ENCODE data around the gene ANO2. TPM values are rescaled to one million over a fixed set of nuclear protein-coding genes. Genes with fewer than 3 reads are reported as not detected.

Gene ANO2
- total RNA-seq, 1 donor from 2014 or later = 2.6 TPM

- peak; percentile 48 for DNase-seq (ENCODE audit: extremely low spot score, unreplicated experiment)
- Mint-ChIP-seq H3K4me3 (no peak overlapping the region), H3K9me3 (no peaks in the 10 kb centered on the region), H3K27me3 (peaks cover 65% of the 10 kb centered on the region), H3K27ac (no peak overlapping the region), H3K4me1 (ENCODE audit: unreplicated experiment) (peaks cover 8% of the 10 kb centered on the region), H3K36me3 (peaks cover 3% of the 10 kb centered on the region)
- no peak for TF ChIP-seq CTCF (conservative IDR thresholded peaks at IDR 0.05)
Measured at GRCh38 chr12:5927732-5928516, 17.1 kb downstream of the ANO2 start.

- no peaks in the 10 kb centered on the region for H3K36me3 Mint-ChIP-seq
Measured at GRCh38 chr12:5925646-5926045, 19.4 kb downstream of the ANO2 start.

GRCh38 chr12:5924342-5924741 lies 20.7 kb downstream of the ANO2 start:
- Mint-ChIP-seq H3K4me3 (no peak overlapping the region), H3K9me3 (no peaks in the 10 kb centered on the region), H3K4me1 (ENCODE audit: unreplicated experiment) (peaks cover 8% of the 10 kb centered on the region), H3K27me3 (peaks cover 45% of the 10 kb centered on the region), H3K27ac (no peak overlapping the region), H3K36me3 (peaks cover 4% of the 10 kb centered on the region)
- no peak for TF ChIP-seq CTCF (conservative IDR thresholded peaks at IDR 0.05)
- DNase-seq (ENCODE audit: extremely low spot score, unreplicated experiment) = peak; percentile 27

More at GRCh38 chr12:5925646-5926045, 19.4 kb downstream of the ANO2 start:
- no peaks in the 10 kb centered on the region for H3K9me3 Mint-ChIP-seq
- no peak for TF ChIP-seq CTCF (conservative IDR thresholded peaks at IDR 0.05)
- H3K27ac Mint-ChIP-seq = no peak overlapping the region
- H3K4me1 Mint-ChIP-seq (ENCODE audit: unreplicated experiment) = peaks cover 8% of the 10 kb centered on the region
- H3K4me3 Mint-ChIP-seq = no peak overlapping the region
- no peak for DNase-seq (ENCODE audit: extremely low spot score, unreplicated experiment)
- peaks cover 51% of the 10 kb centered on the region for H3K27me3 Mint-ChIP-seq

- Mint-ChIP-seq H3K4me1 (ENCODE audit: unreplicated experiment) (peaks cover 8% of the 10 kb centered on the region), H3K9me3 (no peaks in the 10 kb centered on the region), H3K27ac (no peak overlapping the region), H3K36me3 (peaks cover 7% of the 10 kb centered on the region), H3K27me3 (peaks cover 44% of the 10 kb centered on the region), H3K4me3 (no peak overlapping the region)
- TF ChIP-seq CTCF (conservative IDR thresholded peaks at IDR 0.05) = no peak
- DNase-seq (ENCODE audit: extremely low spot score, unreplicated experiment) = no peak
Measured at GRCh38 chr12:5923751-5924150, 21.3 kb downstream of the ANO2 start.

- H3K27ac Mint-ChIP-seq = no peak overlapping the region
- H3K36me3 Mint-ChIP-seq = peaks cover 8% of the 10 kb centered on the region
- no peaks in the 10 kb centered on the region for H3K9me3 Mint-ChIP-seq
Measured at GRCh38 chr12:5923043-5923605, 21.9 kb downstream of the ANO2 start.

More at GRCh38 chr12:5923043-5923605, 21.9 kb downstream of the ANO2 start:
- TF ChIP-seq CTCF (conservative IDR thresholded peaks at IDR 0.05) = no peak
- Mint-ChIP-seq H3K4me3 (no peak overlapping the region), H3K27me3 (peaks cover 42% of the 10 kb centered on the region), H3K4me1 (ENCODE audit: unreplicated experiment) (peaks cover 8% of the 10 kb centered on the region)
- DNase-seq (ENCODE audit: extremely low spot score, unreplicated experiment) = peak; percentile 44

Data from type B pancreatic cell (in vitro differentiated cells).